Activated T-cell treated with anti-CD3 and anti-CD28 coated beads, Interleukin-2, amount 50 U/mL, for 24 hours (primary cell): ENCODE measurements around the gene PUM2.
"Not testable (repeated sequence)": the region's sequence is repeated elsewhere in the genome, so short reads cannot be mapped to it uniquely, and the experiment has no call there.

Experiments used
- DNase-seq: peaks from one replicate; pipeline ENCODE4 v3.0.0-alpha.2; 2020
- H3K27ac Mint-ChIP-seq: 2 replicates; pipeline ENCODE4 v1.8.0; 2020; ENCODE audit warnings: mild to moderate bottlenecking, mixed read lengths
- H3K27me3 Mint-ChIP-seq: 2 replicates; pipeline ENCODE4 v1.8.0; 2020; ENCODE audit warnings: mixed read lengths
- H3K36me3 Mint-ChIP-seq: 2 replicates; pipeline ENCODE4 v1.8.0; 2020; ENCODE audit warnings: low read depth, mixed read lengths
- H3K4me1 Mint-ChIP-seq: 2 replicates; pipeline ENCODE4 v1.8.0; 2020; ENCODE audit warnings: low read depth, mixed read lengths
- H3K4me3 Mint-ChIP-seq: 2 replicates; pipeline ENCODE4 v1.8.0; 2020; ENCODE audit warnings: mild to moderate bottlenecking, moderate library complexity, mixed read lengths
- H3K9me3 Mint-ChIP-seq: 2 replicates; pipeline ENCODE4 v1.8.0; 2020; ENCODE audit warnings: mixed read lengths

Gene PUM2

GRCh38 chr2:20304411-20304810 lies 46.2 kb downstream of the PUM2 start:
- peaks cover 22% of the 10 kb centered on the region for H3K4me1 Mint-ChIP-seq
- H3K27ac Mint-ChIP-seq, result no peak overlapping the region
- peaks cover 94% of the 10 kb centered on the region for H3K36me3 Mint-ChIP-seq
- no peak for DNase-seq
- H3K27me3 Mint-ChIP-seq, result no peaks in the 10 kb centered on the region
- no peak overlapping the region for H3K4me3 Mint-ChIP-seq
- H3K9me3 Mint-ChIP-seq, result no peaks in the 10 kb centered on the region

- no peak for DNase-seq
- H3K4me3 Mint-ChIP-seq, result no peak overlapping the region
- peaks cover 94% of the 10 kb centered on the region for H3K36me3 Mint-ChIP-seq
- H3K4me1 Mint-ChIP-seq, result peaks cover 26% of the 10 kb centered on the region
- no peaks in the 10 kb centered on the region for H3K27me3 Mint-ChIP-seq
- peak overlapping the region; percentile 2 for H3K27ac Mint-ChIP-seq
- no peaks in the 10 kb centered on the region for H3K9me3 Mint-ChIP-seq
Measured at GRCh38 chr2:20303966-20304365, 46.7 kb downstream of the PUM2 start.

GRCh38 chr2:20302019-20302418 lies 48.6 kb downstream of the PUM2 start:
- Mint-ChIP-seq H3K27ac (no peak overlapping the region), H3K36me3 (peaks cover 93% of the 10 kb centered on the region), H3K4me1 (peaks cover 29% of the 10 kb centered on the region), H3K9me3 (no peaks in the 10 kb centered on the region), H3K4me3 (no peak overlapping the region), H3K27me3 (no peaks in the 10 kb centered on the region)
- no peak for DNase-seq

GRCh38 chr2:20300656-20301055 lies 50.0 kb downstream of the PUM2 start:
- DNase-seq, result no peak
- no peaks in the 10 kb centered on the region for H3K27me3 Mint-ChIP-seq
- H3K36me3 Mint-ChIP-seq, result peaks cover 94% of the 10 kb centered on the region
- H3K4me1 Mint-ChIP-seq, result peaks cover 32% of the 10 kb centered on the region
- peak overlapping the region; percentile 47 for H3K27ac Mint-ChIP-seq
- H3K4me3 Mint-ChIP-seq, result no peak overlapping the region
- H3K9me3 Mint-ChIP-seq, result no peaks in the 10 kb centered on the region

- H3K4me3 Mint-ChIP-seq, result no peak overlapping the region
- H3K27me3 Mint-ChIP-seq, result no peaks in the 10 kb centered on the region
- H3K36me3 Mint-ChIP-seq, result peaks cover 94% of the 10 kb centered on the region
- H3K9me3 Mint-ChIP-seq, result no peaks in the 10 kb centered on the region
- no peak for DNase-seq
- peaks cover 35% of the 10 kb centered on the region for H3K4me1 Mint-ChIP-seq
- peak overlapping the region; percentile 71 for H3K27ac Mint-ChIP-seq
Measured at GRCh38 chr2:20299113-20299512, 51.5 kb downstream of the PUM2 start.

GRCh38 chr2:20294231-20294630 lies 56.4 kb downstream of the PUM2 start:
- no peaks in the 10 kb centered on the region for H3K9me3 Mint-ChIP-seq
- H3K27me3 Mint-ChIP-seq, result no peaks in the 10 kb centered on the region
- no peak for DNase-seq
- H3K4me3 Mint-ChIP-seq, result no peak overlapping the region
- H3K27ac Mint-ChIP-seq, result peak overlapping the region; percentile 55
- peaks cover 73% of the 10 kb centered on the region for H3K36me3 Mint-ChIP-seq
- peaks cover 33% of the 10 kb centered on the region for H3K4me1 Mint-ChIP-seq

GRCh38 chr2:20292984-20293383 lies 57.7 kb downstream of the PUM2 start:
- no peaks in the 10 kb centered on the region for H3K27me3 Mint-ChIP-seq
- H3K4me1 Mint-ChIP-seq, result peaks cover 29% of the 10 kb centered on the region
- peaks cover 62% of the 10 kb centered on the region for H3K36me3 Mint-ChIP-seq
- H3K27ac Mint-ChIP-seq, result no peak overlapping the region
- H3K4me3 Mint-ChIP-seq, result no peak overlapping the region
- H3K9me3 Mint-ChIP-seq, result no peaks in the 10 kb centered on the region
- DNase-seq, result no peak

GRCh38 chr2:20291846-20292408 lies 58.7 kb downstream of the PUM2 start:
- no peak for DNase-seq
- Mint-ChIP-seq H3K27me3 (no peaks in the 10 kb centered on the region), H3K9me3 (no peaks in the 10 kb centered on the region), H3K27ac (no peak overlapping the region), H3K36me3 (peaks cover 51% of the 10 kb centered on the region), H3K4me3 (no peak overlapping the region), H3K4me1 (peaks cover 28% of the 10 kb centered on the region)

- DNase-seq, result no peak
- Mint-ChIP-seq H3K27me3 (no peaks in the 10 kb centered on the region), H3K9me3 (no peaks in the 10 kb centered on the region)
Measured at GRCh38 chr2:20291106-20291564, 59.5 kb downstream of the PUM2 start.

GRCh38 chr2:20288642-20289340 lies 61.9 kb downstream of the PUM2 start:
- no peak for DNase-seq
- H3K36me3 Mint-ChIP-seq, result peaks cover 26% of the 10 kb centered on the region
- peak overlapping the region; percentile 27 for H3K27ac Mint-ChIP-seq

More at GRCh38 chr2:20291106-20291564, 59.5 kb downstream of the PUM2 start:
- H3K27ac Mint-ChIP-seq, result peak overlapping the region; percentile 8
- no peak overlapping the region for H3K4me3 Mint-ChIP-seq
- peaks cover 25% of the 10 kb centered on the region for H3K4me1 Mint-ChIP-seq
- peaks cover 44% of the 10 kb centered on the region for H3K36me3 Mint-ChIP-seq

GRCh38 chr2:20282916-20283592 lies 67.6 kb downstream of the PUM2 start:
- Mint-ChIP-seq H3K36me3 (peaks cover 56% of the 10 kb centered on the region), H3K9me3 (no peaks in the 10 kb centered on the region)

More at GRCh38 chr2:20288642-20289340, 61.9 kb downstream of the PUM2 start:
- Mint-ChIP-seq H3K4me3 (no peak overlapping the region), H3K9me3 (no peaks in the 10 kb centered on the region), H3K4me1 (peaks cover 19% of the 10 kb centered on the region), H3K27me3 (no peaks in the 10 kb centered on the region)

GRCh38 chr2:20281876-20282275 lies 68.8 kb downstream of the PUM2 start:
- Mint-ChIP-seq H3K9me3 (no peaks in the 10 kb centered on the region), H3K4me1 (peaks cover 21% of the 10 kb centered on the region), H3K27ac (peak overlapping the region; percentile 59), H3K27me3 (no peaks in the 10 kb centered on the region), H3K36me3 (peaks cover 66% of the 10 kb centered on the region), H3K4me3 (no peak overlapping the region)
- no peak for DNase-seq

More at GRCh38 chr2:20282916-20283592, 67.6 kb downstream of the PUM2 start:
- Mint-ChIP-seq H3K27ac (no peak overlapping the region), H3K27me3 (no peaks in the 10 kb centered on the region), H3K4me3 (no peak overlapping the region), H3K4me1 (peaks cover 16% of the 10 kb centered on the region)
- no peak for DNase-seq

GRCh38 chr2:20273042-20273441 lies 77.6 kb downstream of the PUM2 start:
- no peaks in the 10 kb centered on the region for H3K27me3 Mint-ChIP-seq
- no peaks in the 10 kb centered on the region for H3K9me3 Mint-ChIP-seq
- peaks cover 76% of the 10 kb centered on the region for H3K36me3 Mint-ChIP-seq
- no peak overlapping the region for H3K27ac Mint-ChIP-seq
- no peak overlapping the region for H3K4me3 Mint-ChIP-seq
- DNase-seq, result no peak
- H3K4me1 Mint-ChIP-seq, result peaks cover 16% of the 10 kb centered on the region

- H3K27me3 Mint-ChIP-seq, H3K4me1 Mint-ChIP-seq, H3K4me3 Mint-ChIP-seq, DNase-seq, H3K27ac Mint-ChIP-seq, H3K9me3 Mint-ChIP-seq: not testable (repeated sequence)
- H3K36me3 Mint-ChIP-seq, result peaks cover 74% of the 10 kb centered on the region
Measured at GRCh38 chr2:20268317-20268716, 82.3 kb downstream of the PUM2 start.

GRCh38 chr2:20267529-20267928 lies 83.1 kb downstream of the PUM2 start:
- Mint-ChIP-seq H3K4me3 (no peak overlapping the region), H3K4me1 (peaks cover 6% of the 10 kb centered on the region), H3K9me3 (no peaks in the 10 kb centered on the region), H3K36me3 (peaks cover 75% of the 10 kb centered on the region), H3K27ac (peak overlapping the region; percentile 44), H3K27me3 (no peaks in the 10 kb centered on the region)
- DNase-seq, result no peak
